Measurements from ENCODE around the gene CLDN20.
A peak's percentile ranks its signal among the peaks of the same experiment; 100 is the strongest.

CLDN20 gene

DNA sequence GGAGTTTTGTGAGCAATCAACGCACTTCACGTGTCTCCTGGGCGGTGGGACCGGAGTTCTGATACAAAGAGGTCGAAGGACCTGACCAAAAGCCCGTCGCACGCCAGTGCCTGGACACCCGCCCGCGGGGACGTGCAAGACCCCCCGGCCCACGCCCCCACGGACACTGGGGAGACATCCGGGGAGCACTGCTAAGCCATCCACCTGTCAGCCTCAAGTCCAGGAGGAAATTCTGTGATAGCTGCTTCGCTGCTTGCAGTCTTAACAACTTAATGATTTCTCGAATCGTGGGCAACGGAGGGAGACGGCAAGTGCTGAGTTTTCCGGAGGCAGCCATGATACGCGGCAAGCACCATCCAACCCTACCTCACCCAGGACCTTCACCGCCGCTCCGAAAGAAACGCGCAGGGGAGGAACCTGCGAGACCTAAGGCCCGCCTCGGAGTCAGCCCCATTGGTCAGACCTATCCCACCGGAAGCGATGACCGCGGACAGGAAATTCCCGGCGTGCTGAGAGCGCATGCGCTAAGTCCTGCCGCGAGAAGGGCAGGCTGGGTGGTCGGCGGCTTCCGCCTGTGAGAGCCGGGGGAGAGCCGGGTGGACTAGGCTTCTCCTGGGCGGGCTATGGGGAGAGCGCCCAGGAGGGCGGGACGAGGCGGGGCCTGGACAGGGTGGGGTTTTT, 50.4 kb downstream of the CLDN20 start, which contains the start of gene TFB1M:
Gene TFB1M (minus strand): TSS at position 393 of the 681 bp plus-strand sequence. CDS start 56 bp downstream, at position 337.
- DNase-seq = peak; percentile 96

GRCh38 chr6:155314773-155315515, 51.1 kb downstream of the CLDN20 start:
- DNase-seq = peak; percentile 78

DNA sequence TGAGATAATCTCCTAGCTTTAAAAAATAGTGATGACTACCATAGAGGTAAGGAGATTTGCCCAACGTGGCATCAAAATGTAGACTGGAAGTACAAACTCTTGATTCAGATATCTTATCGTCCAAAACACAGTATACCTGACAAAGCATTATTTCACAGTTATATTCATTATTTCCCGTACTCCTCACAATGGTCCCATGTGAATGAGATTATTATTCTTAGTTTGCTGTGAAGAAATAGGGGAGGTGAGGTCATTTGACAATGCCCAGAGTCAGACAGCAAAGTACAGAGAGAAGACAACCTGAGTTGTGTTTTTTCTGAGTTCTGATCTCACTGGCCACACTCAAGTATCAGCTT, 51.7 kb downstream of the CLDN20 start:
- DNase-seq = no peak

- DNase-seq = no peak
Observed at GRCh38 chr6:155316419-155316818, 52.6 kb downstream of the CLDN20 start.

- no peak for DNase-seq
Observed at GRCh38 chr6:155317186-155317585, 53.4 kb downstream of the CLDN20 start.

DNA sequence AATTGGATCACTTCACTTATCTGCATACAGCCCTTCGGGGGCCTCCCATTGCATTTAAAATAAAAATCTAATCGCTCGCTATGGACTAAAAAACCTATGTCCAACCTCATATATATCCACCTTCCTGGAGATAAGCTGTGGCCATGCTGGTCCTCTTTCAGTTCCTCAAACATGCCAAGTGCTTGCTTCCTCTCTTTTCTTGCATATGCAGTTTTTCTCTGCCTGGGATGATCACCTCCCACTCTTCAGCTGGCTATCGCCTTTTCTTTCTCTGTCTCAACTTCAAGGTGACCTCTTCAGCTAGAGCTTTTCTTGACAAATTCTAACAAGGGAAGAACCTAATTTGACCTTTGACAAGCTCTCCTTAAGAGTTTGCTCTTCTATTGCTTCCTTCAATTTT, 56.1 kb downstream of the CLDN20 start:
- no peak for DNase-seq

DNA sequence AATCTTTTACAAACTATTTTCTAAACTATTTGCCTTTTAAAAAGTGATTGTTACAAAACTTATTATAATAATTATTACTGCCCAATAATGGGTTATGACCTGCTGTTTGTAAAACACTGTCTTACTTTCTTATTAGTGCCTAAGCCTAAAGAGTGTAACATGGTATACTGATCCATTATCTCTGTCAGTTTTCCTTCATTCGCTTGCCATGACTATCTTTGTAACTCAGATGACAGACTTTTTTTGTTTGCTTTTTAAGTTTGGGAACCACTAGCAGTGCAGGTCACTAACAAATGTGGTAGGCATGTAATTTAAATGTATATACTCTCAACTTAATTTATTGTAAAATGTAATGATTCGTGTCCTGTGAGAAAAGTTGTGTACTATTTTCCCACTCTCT, 60.4 kb downstream of the CLDN20 start:
- DNase-seq = no peak

GRCh38 chr6:155324993-155325392, 61.2 kb downstream of the CLDN20 start:
- no peak for DNase-seq

DNA sequence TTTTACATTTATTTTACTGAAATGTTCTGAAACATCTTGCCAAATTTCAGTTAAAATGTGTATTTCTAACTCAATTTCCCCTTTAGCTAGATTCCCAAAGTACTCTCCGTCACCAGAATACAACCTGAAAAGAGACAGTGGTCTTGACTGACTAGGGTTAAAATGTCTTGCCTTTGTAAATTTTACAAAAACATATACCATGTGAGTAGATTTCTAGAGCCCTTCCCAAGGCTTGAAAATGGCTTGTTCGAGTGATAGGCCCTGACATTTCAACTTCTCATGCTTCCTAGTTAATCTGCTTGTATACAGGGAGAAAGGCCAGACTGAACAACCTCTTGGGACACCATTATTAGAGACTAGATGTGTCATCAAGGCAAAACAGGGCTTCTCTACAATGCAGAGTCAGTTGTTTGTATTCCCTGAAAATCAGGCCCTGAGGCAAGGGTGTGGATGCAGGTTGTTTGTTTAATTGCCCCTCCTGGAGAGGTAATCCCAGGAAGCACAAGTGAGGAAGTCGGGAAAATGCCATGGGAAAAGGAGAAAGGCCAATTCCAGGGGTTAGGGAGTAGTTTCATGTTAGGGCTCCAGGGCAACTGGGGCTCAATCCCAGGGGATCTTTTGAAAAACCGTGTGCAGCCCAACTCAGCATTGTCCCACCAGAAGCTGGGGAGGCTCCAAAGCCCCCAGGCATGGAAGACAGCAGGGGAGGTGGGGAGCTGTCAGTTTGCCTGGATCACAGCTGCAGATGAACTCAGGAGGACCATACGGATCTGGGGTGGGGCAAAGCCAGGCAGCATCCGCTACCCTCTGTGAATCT, 62.1 kb downstream of the CLDN20 start:
- DNase-seq = no peak

Data from T1000 (cell line).